NOMO-1 (cell line): Measurements from ENCODE around the gene FBXO30.

Source experiments
- DNase-seq, 2 experiments: peaks; one replicate each; lab custom pipeline; 2025; ENCODE audit not compliant: unreplicated experiment in 2 of 2; lab: John Stamatoyannopoulos, UW

Gene FBXO30, protein sequence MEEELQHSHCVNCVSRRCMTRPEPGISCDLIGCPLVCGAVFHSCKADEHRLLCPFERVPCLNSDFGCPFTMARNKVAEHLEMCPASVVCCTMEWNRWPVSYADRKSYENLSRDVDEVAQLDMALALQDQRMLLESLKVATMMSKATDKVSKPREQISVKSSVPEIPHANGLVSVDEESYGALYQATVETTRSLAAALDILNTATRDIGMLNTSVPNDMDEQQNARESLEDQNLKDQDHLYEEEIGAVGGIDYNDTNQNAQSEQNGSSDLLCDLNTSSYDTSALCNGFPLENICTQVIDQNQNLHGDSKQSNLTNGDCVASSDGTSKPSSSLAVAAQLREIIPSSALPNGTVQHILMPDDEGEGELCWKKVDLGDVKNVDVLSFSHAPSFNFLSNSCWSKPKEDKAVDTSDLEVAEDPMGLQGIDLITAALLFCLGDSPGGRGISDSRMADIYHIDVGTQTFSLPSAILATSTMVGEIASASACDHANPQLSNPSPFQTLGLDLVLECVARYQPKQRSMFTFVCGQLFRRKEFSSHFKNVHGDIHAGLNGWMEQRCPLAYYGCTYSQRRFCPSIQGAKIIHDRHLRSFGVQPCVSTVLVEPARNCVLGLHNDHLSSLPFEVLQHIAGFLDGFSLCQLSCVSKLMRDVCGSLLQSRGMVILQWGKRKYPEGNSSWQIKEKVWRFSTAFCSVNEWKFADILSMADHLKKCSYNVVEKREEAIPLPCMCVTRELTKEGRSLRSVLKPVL

DNA sequence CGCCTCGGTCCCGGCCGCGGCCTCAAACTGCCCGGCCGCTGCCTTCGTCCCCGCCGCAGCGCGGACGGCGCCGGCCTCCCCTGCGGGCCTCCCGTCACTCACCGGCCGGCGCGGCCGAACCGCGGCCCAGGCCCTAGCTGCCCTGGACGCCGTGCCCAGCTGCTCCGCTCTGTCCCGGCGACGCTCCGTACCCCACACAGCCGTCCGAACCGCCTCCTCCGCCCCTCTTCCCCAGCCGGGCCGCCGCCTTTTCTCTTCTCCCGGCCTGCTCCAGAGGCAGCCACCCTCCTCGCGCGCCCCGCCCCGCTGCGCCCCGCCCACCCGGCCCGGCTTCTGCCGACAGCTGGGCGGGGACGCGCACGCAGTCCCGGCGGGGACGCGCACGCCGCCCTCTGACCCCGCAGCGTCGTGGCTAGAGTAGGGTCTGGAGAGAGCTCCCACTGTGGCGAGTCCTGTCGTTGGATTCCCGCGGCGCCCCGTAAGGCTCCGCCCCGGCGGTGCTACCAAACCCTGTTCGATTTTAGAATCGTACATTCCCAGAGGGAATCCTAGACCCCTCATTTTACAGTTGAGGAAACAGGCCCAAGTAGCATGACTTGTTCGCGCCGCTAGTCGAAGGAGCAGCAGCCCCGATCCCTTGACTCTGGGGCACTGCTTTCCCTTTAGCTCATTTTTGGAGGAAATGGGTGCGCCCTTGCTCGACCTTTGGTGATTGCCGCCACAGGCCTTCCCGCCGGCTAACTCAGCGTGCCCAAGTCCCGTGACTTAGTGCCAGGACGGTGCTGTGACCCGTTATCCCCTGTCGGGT is at the start of gene FBXO30:
TSS of gene FBXO30 (minus strand) at position 295 of the 808 bp plus-strand sequence. CDS start 8,390 bp downstream, outside the sequence.
- peak; percentile 69 to 89 for DNase-seq

GRCh38 chr6:145863988-145864616 is 49.5 kb upstream of the FBXO30 start:
- DNase-seq: peak; percentile 51 to 96

GRCh38 chr6:145863366-145863765 is 48.8 kb upstream of the FBXO30 start:
- peak; percentile 50 to 86 for DNase-seq

GRCh38 chr6:145860562-145860961 is 46.0 kb upstream of the FBXO30 start:
- DNase-seq: no peak

GRCh38 chr6:145850671-145851070 is 36.1 kb upstream of the FBXO30 start:
- DNase-seq: no peak

GRCh38 chr6:145848541-145848940 is 33.9 kb upstream of the FBXO30 start:
- DNase-seq: no peak

DNA sequence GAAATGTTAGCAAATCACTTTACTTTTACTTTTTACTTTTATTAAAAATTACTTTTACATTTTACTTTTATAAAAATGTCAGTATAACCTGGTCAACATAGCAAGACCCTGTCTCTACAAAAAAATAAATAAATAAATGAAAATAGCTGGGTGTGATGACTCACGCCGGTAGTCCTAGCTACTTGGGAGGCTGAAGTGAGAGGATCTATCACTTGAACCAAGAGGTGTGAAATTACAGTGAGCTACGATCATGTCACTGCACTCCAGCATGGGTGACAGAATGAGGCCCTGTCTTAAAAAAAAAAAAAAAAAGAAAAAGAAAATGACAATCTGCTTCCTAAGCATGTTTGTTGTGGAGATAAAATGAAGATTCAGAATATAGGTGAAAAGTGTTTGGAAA is 31.0 kb upstream of the FBXO30 start:
- no peak for DNase-seq

GRCh38 chr6:145844933-145845540 is 30.4 kb upstream of the FBXO30 start:
- no peak for DNase-seq

DNA sequence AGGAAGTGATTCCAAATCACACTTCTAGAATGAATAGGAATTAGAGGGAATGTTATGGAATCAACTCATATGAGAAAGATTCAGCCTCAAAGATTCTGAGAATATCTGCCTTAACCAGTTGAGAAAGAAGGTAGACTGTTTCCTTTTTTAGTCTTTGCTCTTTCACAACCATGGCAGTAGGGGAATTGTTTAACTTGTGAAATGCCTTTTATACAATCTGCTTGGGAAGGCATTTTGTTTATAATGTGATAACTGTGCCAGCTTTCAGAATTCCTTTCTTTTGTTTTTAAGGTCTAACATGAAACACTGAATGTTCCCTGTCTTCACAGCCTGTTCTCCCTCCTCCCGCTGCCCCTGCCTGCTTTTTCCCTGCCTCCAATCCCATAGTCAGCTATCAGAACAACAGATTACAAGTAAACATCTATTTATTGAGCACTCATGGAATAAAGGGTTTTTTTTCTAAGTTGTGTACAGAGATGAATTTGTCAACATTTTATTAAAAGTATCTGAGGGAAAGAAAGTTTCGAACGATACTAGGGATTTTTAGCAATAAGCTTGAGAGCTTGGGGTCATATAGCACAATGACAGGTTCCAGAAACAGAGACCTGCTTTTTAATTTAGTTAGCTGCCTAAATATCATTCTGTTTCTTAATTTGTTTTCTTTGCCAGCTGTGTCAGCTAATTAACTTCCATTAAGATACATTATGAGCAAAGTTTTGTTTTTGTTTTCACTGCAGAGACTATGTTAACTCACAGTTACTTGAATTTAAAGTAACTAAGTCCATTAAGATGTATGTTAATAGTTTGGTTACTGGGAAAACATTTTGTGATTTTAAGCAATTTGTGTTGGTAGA is 28.3 kb upstream of the FBXO30 start:
- DNase-seq: peak; percentile 3 to 54

DNA sequence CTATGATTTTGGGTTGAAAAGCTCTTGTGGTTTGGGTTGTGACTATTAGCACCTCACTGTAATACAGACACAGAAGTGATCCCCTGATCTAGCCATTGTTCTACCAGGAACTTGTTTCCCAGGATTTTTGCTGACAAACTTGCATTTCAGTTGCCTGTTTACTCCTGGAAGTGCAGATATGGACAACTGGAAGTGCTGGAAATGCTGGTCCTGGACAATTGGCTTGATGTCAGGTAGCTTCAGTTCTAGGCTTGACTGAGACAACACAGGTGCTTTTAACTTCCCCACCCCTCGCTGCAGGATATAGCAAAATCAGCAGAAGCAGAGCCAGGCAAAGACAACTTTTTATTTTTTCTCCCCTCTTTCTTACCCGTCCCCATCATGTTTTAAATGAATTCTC is 27.1 kb upstream of the FBXO30 start:
- no peak for DNase-seq

- peak in 1 of 2 experiments; percentile 18 for DNase-seq
These were observed 25.1 kb upstream of the FBXO30 start for GRCh38 chr6:145839653-145840052.

DNA sequence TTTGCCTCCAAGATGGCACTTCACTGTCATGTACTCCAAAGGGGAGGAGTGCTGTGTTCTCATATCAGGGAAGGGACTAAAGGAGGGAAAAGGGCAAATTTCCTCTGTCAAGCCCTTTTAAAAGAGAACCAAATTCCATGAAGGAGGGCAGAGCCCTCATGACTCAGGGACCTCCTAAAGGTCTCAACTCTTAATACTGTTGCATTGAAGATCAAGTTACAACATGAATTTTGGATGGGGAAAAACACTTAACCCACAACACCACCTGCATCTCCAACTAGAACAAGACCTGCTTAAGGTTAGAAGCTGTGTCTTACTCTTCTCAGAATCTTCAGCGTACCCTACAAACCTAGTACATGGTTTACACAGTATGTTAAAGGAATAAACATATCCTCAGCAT is 23.7 kb upstream of the FBXO30 start:
- no peak for DNase-seq

DNA sequence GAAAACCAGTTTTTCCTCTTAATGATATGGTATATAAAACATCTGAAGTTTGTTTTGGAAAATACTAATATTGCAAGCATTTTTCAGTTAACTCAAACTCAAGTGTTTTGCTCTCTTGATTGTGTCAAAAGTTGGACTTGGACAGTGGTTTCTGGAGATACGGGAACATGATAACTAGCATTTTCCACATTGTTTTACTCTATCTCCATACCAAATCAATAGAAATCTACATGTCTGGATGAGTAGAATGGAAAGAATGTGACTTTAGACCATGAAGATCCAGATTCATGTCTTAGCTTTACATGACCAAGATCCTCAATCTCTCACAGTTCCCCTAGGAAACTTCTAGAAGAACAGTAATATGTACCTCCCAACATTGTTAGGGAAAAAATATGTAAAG is 22.2 kb upstream of the FBXO30 start:
- DNase-seq: no peak

- DNase-seq: no peak
These were observed 21.6 kb upstream of the FBXO30 start for GRCh38 chr6:145836170-145836569.

GRCh38 chr6:145830612-145831011 is 16.0 kb upstream of the FBXO30 start:
- no peak for DNase-seq

DNA sequence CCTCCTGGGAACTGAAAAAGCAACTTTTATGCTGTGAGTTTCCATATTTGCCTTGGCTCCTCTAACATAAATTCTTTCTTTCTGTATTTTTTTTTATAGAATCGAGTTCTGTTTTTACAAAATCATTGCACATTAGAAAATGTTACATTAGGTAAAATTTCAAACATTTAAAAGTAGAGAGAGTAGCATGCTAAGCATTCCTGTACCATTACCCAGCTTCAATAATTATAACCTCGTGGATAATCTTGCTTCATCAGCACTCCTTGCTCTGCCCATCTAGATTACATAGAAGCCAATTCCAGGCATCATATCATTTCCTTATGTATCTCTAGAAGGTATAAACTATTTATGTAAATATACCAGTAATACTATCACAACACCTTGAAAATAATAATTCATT is 15.4 kb upstream of the FBXO30 start:
- no peak for DNase-seq

GRCh38 chr6:145829102-145829501 is 14.5 kb upstream of the FBXO30 start:
- no peak for DNase-seq

- no peak for DNase-seq
These were observed 9.7 kb upstream of the FBXO30 start for GRCh38 chr6:145824344-145824743.

GRCh38 chr6:145823328-145823944 is 8.8 kb upstream of the FBXO30 start:
- DNase-seq: no peak
